Measurements from ENCODE around the gene TBC1D16. TPM values are rescaled to one million over a fixed set of nuclear protein-coding genes. Genes with fewer than 3 reads are reported as not detected.
"Not testable (repeated sequence)": the region's sequence is repeated elsewhere in the genome, so short reads cannot be mapped to it uniquely, and the experiment has no call there.

TBC1D16 gene
- total RNA-seq, 6 experiments from 2014 or later: 15.1 to 25.5 (median 17.9) TPM

DNA sequence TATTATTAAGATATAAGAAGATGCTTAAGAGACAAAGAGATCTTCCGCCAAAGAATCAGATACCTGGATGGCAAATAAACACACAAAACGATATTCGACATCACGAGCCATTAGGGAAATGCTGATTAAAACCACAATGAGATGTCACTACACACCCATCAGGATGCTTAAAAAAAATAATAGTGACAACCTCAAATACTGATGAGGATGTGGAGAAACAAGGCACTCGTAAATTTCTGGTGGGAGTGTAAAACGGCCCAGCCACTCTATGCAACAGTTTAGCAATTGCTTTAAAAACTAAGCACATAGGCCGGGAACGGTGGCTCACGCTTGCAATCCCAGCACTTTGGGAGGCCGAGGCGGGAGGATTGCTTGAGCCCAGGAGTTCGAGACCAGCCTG, 39.4 kb downstream of the TBC1D16 start:
- H3K9me3 Mint-ChIP-seq: no peaks in the 10 kb centered on the region
- no peaks in the 10 kb centered on the region; the same call in 1 of the 2 replicates for H3K27me3 Mint-ChIP-seq (ENCODE audit: insufficient read depth)
- H3K4me3 Mint-ChIP-seq: no peak overlapping the region
- H3K4me1 Mint-ChIP-seq (ENCODE audit: low read depth): peaks cover 20% of the 10 kb centered on the region
- H3K36me3 Mint-ChIP-seq (ENCODE audit: low read depth): no peaks in the 10 kb centered on the region
- no peak for TF ChIP-seq CTCF (IDR thresholded peaks at IDR 0.05)
- no peak overlapping the region for H3K27ac Mint-ChIP-seq
- no peak for DNase-seq

- TF ChIP-seq CTCF (IDR thresholded peaks at IDR 0.05): no peak
- no peaks in the 10 kb centered on the region for H3K9me3 Mint-ChIP-seq
- no peak for DNase-seq
- no peak overlapping the region for H3K4me3 Mint-ChIP-seq
- H3K27me3 Mint-ChIP-seq (ENCODE audit: insufficient read depth): no peaks in the 10 kb centered on the region; the same call in 1 of the 2 replicates
- H3K36me3 Mint-ChIP-seq (ENCODE audit: low read depth): no peaks in the 10 kb centered on the region
- H3K27ac Mint-ChIP-seq: no peak overlapping the region
- peaks cover 20% of the 10 kb centered on the region for H3K4me1 Mint-ChIP-seq (ENCODE audit: low read depth)
Measured at GRCh38 chr17:79995696-79996095, 40.0 kb downstream of the TBC1D16 start.

DNA sequence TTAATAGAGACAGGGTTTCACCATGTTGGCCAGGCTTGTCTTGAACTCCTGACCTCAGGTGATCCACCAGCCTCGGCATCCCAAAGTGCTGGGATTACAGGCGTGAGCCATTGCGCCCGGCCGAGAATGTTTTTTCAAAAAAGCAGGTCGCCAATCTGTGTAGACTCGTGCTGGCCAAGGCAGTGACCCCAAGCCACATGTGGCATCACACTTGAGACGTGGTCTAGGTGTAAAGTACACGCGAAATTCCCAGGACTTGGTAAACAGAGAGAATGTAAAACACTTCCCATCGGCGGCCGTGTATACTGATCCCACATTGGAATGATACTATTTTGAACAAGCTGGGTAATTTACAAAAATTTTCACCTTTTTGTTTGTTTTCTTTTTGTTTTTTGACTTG, 41.1 kb downstream of the TBC1D16 start:
- no peak for DNase-seq
- Mint-ChIP-seq H3K27ac (no peak overlapping the region), H3K9me3 (no peaks in the 10 kb centered on the region), H3K4me1 (ENCODE audit: low read depth) (peaks cover 20% of the 10 kb centered on the region), H3K4me3 (no peak overlapping the region), H3K36me3 (ENCODE audit: low read depth) (no peaks in the 10 kb centered on the region), H3K27me3 (ENCODE audit: insufficient read depth) (no peaks in the 10 kb centered on the region; the same call in 1 of the 2 replicates)
- no peak for TF ChIP-seq CTCF (IDR thresholded peaks at IDR 0.05)

DNA sequence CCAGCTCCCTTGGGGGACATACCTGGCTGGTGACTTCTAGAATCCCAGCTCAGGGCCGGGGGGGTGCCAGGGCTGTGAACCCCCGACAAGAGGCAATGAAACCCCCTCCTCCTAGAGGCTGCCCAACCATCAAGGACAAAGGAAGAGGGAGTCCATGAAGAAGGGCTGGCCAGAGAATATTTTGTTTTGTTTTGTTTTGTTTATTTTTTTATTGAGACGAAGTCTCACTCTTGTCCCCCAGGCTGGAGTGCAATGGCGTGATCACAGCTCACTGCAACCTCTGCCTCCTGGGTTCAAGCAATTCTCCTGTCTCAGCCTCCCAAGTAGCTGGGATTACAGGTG, 41.5 kb downstream of the TBC1D16 start:
- not testable (repeated sequence) for H3K4me3 Mint-ChIP-seq; H3K27ac Mint-ChIP-seq; H3K9me3 Mint-ChIP-seq; H3K27me3 Mint-ChIP-seq (ENCODE audit: insufficient read depth); DNase-seq; H3K36me3 Mint-ChIP-seq (ENCODE audit: low read depth)
- H3K4me1 Mint-ChIP-seq (ENCODE audit: low read depth): peaks cover 20% of the 10 kb centered on the region

GRCh38 chr17:79993390-79994227, 42.1 kb downstream of the TBC1D16 start:
- H3K27me3 Mint-ChIP-seq (ENCODE audit: insufficient read depth): no peaks in the 10 kb centered on the region; the same call in 1 of the 2 replicates
- peaks cover 21% of the 10 kb centered on the region for H3K4me1 Mint-ChIP-seq (ENCODE audit: low read depth)
- TF ChIP-seq CTCF (IDR thresholded peaks at IDR 0.05): no peak
- DNase-seq: peak; percentile 80
- no peaks in the 10 kb centered on the region for H3K9me3 Mint-ChIP-seq
- peak overlapping the region; percentile 44 for H3K4me3 Mint-ChIP-seq
- H3K27ac Mint-ChIP-seq: peak overlapping the region; percentile 85
- no peaks in the 10 kb centered on the region for H3K36me3 Mint-ChIP-seq (ENCODE audit: low read depth)

GRCh38 chr17:79992649-79993389, 42.9 kb downstream of the TBC1D16 start:
- peak overlapping the region; percentile 81 for H3K4me3 Mint-ChIP-seq
- no peaks in the 10 kb centered on the region for H3K36me3 Mint-ChIP-seq (ENCODE audit: low read depth)
- H3K9me3 Mint-ChIP-seq: no peaks in the 10 kb centered on the region
- H3K27ac Mint-ChIP-seq: peak overlapping the region; percentile 85
- TF ChIP-seq CTCF (IDR thresholded peaks at IDR 0.05): no peak
- H3K4me1 Mint-ChIP-seq (ENCODE audit: low read depth): peaks cover 29% of the 10 kb centered on the region
- DNase-seq: no peak
- no peaks in the 10 kb centered on the region; the same call in 1 of the 2 replicates for H3K27me3 Mint-ChIP-seq (ENCODE audit: insufficient read depth)
